ENCODE measurements around the gene PHF2.

DNA sequence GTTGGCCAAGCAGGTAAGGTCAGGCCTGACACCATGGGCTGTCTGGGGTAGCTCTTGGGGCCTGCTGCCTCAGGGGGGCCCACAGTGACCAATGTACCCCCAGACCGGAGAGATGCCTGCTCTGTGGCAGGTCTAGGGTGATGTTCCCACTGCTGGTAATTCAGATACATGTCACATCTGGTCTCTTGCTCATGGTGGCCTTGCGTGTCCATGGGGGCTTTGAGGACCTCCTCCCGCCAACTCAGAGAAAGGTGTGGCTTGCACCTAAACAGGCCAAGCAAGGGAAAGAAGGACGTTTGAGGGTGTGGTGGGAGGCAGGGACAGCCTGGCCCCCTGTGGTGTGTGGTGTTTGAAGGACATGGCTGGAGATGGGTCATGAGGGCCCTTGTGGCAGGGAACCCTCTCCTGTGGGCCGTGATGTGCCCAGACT lies 75.2 kb downstream of the PHF2 start:
- TF ChIP-seq TARDBP (IDR thresholded peaks at IDR 0.05) (no peak), SPI1 (IDR thresholded peaks at IDR 0.05; ENCODE audit: borderline replicate concordance, low read depth, low read length) (no peak), POLR2A (conservative IDR thresholded peaks at IDR 0.05) (no peak), RBM22 (IDR thresholded peaks at IDR 0.05; ENCODE audit: low read depth, low read length, poor library complexity, severe bottlenecking) (no peak), JUN (IDR thresholded peaks at IDR 0.05; ENCODE audit: borderline replicate concordance, low read depth, low read length) (no peak), JUN (CRISPR knock-in tag; IDR thresholded peaks at IDR 0.05; ENCODE audit: borderline replicate concordance) (no peak), ZNF77 (CRISPR knock-in tag; IDR thresholded peaks at IDR 0.05) (no peak)
- TF ChIP-seq, protein P1, sequence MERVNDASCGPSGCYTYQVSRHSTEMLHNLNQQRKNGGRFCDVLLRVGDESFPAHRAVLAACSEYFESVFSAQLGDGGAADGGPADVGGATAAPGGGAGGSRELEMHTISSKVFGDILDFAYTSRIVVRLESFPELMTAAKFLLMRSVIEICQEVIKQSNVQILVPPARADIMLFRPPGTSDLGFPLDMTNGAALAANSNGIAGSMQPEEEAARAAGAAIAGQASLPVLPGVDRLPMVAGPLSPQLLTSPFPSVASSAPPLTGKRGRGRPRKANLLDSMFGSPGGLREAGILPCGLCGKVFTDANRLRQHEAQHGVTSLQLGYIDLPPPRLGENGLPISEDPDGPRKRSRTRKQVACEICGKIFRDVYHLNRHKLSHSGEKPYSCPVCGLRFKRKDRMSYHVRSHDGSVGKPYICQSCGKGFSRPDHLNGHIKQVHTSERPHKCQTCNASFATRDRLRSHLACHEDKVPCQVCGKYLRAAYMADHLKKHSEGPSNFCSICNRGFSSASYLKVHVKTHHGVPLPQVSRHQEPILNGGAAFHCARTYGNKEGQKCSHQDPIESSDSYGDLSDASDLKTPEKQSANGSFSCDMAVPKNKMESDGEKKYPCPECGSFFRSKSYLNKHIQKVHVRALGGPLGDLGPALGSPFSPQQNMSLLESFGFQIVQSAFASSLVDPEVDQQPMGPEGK (CRISPR knock-in tag; IDR thresholded peaks at IDR 0.05; ENCODE audit: borderline replicate concordance) = no peak
- TF ChIP-seq, protein P2, sequence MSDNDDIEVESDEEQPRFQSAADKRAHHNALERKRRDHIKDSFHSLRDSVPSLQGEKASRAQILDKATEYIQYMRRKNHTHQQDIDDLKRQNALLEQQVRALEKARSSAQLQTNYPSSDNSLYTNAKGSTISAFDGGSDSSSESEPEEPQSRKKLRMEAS (CRISPR knock-in tag; IDR thresholded peaks at IDR 0.05) = no peak
